GM10847 (cell line): Measurements from ENCODE around the gene OXNAD1.
A peak's percentile ranks its signal among the peaks of the same experiment; 100 is the strongest.

Source experiments
- POLR2A ChIP-seq: IDR thresholded peaks from 2 replicates; pipeline ENCODE4 v1.6.1; 2011; ENCODE audit not compliant: insufficient read length; ENCODE audit errors: extremely low read depth

Gene OXNAD1

GRCh38 chr3:16264708-16265454 lies at the start of gene OXNAD1, which contains the start of gene DPH3:
Gene OXNAD1 (plus strand): TSS chr3:16265212. CDS start chr3:16270953, 5,741 bp downstream.
Gene DPH3 (minus strand): TSS chr3:16264943. CDS start chr3:16264876, 67 bp downstream.
- peak; percentile 73 for TF ChIP-seq POLR2A

- no peak for TF ChIP-seq POLR2A
Measured at GRCh38 chr3:16216373-16216935, 48.6 kb upstream of the OXNAD1 start.

- no peak for TF ChIP-seq POLR2A
Measured at GRCh38 chr3:16219777-16220176, 45.2 kb upstream of the OXNAD1 start.

- no peak for TF ChIP-seq POLR2A
Measured at GRCh38 chr3:16221990-16222389, 43.0 kb upstream of the OXNAD1 start.

- no peak for TF ChIP-seq POLR2A
Measured at GRCh38 chr3:16222547-16222946, 42.5 kb upstream of the OXNAD1 start.

GRCh38 chr3:16224325-16224724 lies 40.7 kb upstream of the OXNAD1 start:
- no peak for TF ChIP-seq POLR2A

GRCh38 chr3:16227566-16227965 lies 37.4 kb upstream of the OXNAD1 start:
- TF ChIP-seq POLR2A = no peak

- no peak for TF ChIP-seq POLR2A
Measured at GRCh38 chr3:16229681-16230080, 35.3 kb upstream of the OXNAD1 start.

GRCh38 chr3:16231983-16232382 lies 33.0 kb upstream of the OXNAD1 start:
- TF ChIP-seq POLR2A = no peak

- TF ChIP-seq POLR2A = no peak
Measured at GRCh38 chr3:16233806-16234205, 31.2 kb upstream of the OXNAD1 start.

- TF ChIP-seq POLR2A = no peak
Measured at GRCh38 chr3:16234281-16234680, 30.7 kb upstream of the OXNAD1 start.

- TF ChIP-seq POLR2A = no peak
Measured at GRCh38 chr3:16236030-16236639, 28.9 kb upstream of the OXNAD1 start.

GRCh38 chr3:16236856-16237393 lies 28.1 kb upstream of the OXNAD1 start:
- no peak for TF ChIP-seq POLR2A

- TF ChIP-seq POLR2A = no peak
Measured at GRCh38 chr3:16239086-16239770, 25.8 kb upstream of the OXNAD1 start.

- TF ChIP-seq POLR2A = no peak
Measured at GRCh38 chr3:16239780-16240179, 25.2 kb upstream of the OXNAD1 start.
